ENCODE results near the gene EIF4E2. TPM values are rescaled to one million over a fixed set of nuclear protein-coding genes. Genes with fewer than 3 reads are reported as not detected.
A peak's percentile ranks its signal among the peaks of the same experiment; 100 is the strongest.

EIF4E2 gene
- total and polyA plus RNA-seq, 3 experiments from 2014 or later = 68.8 to 76.5 (median 73.2) TPM

DNA sequence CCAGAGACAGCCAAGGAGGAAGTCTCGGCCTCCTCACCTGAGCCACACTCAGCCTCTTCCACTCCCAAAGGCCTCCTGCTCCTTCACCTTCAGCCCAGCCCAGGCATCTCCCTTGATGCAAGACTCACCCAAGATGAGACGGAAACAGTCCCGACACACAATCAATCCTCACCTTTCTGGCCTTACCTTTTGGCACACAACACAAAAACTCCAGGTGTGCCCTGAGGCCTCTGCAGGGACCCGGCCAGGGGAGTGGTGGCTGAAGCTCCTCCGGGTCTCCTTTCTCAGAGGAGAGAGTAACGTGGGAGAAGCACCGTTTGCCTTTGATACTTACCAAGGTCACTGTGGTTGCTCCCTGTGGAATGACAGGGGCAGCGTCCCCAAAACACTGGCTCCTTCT, 59.1 kb downstream of the EIF4E2 start:
- Histone ChIP-seq H3K27ac (ENCODE audit: low read depth, low read length) (no peak overlapping the region), H3K4me3 (ENCODE audit: low read length) (no peak overlapping the region), H3K36me3 (ENCODE audit: insufficient read depth, low read length) (no peaks in the 10 kb centered on the region), H3K9me3 (ENCODE audit: low read length) (no peaks in the 10 kb centered on the region), H3K27me3 (ENCODE audit: insufficient read depth, low read length, poor library complexity, severe bottlenecking) (no peaks in the 10 kb centered on the region), H3K4me1 (ENCODE audit: insufficient read depth, low read length) (peaks cover 3% of the 10 kb centered on the region)
- H3K27me3 Mint-ChIP-seq = peaks cover 0 to 4% of the 10 kb centered on the region in 2 donors
- DNase-seq = no peak
- peaks cover 0 to 2% (median 0%) of the 10 kb centered on the region in 3 donors for H3K36me3 Mint-ChIP-seq
- H3K4me1 Mint-ChIP-seq = peaks cover 4 to 10% (median 9%) of the 10 kb centered on the region in 3 donors
- ChIA-PET CTCF (no interaction called here), POLR2A (no interaction called here)
- no peak overlapping the region for H3K27ac Mint-ChIP-seq
- no peak overlapping the region for H3K4me3 Mint-ChIP-seq
- no peaks in the 10 kb centered on the region for H3K9me3 Mint-ChIP-seq

DNA sequence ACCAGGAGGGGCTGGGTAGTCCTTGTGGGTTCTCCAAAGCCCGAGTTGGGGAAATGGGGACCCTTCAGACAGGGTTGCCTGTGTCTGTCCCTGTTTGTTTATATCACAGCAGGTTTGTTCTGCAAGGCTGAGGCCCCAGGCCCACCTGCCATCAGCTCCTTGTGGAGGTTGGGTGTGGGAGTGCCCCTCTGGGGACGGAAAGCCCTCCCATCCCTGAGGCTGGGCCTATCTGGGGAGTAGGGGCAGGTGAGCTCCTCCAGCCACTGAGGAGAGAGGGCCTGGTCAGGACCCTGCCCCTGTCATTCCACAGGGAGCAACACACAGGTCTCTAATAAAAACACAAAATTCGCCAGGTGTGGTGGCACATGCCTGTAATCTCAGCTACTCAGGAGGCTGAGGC, 59.6 kb downstream of the EIF4E2 start:
- H3K9me3 ChIP-seq (ENCODE audit: low read length) = no peaks in the 10 kb centered on the region
- Mint-ChIP-seq H3K9me3 (no peaks in the 10 kb centered on the region), H3K4me3 (no peak overlapping the region), H3K36me3 (peaks cover 0 to 2% (median 0%) of the 10 kb centered on the region in 3 donors), H3K4me1 (peaks cover 4 to 10% (median 9%) of the 10 kb centered on the region in 3 donors), H3K27me3 (peaks cover 0 to 4% of the 10 kb centered on the region in 2 donors), H3K27ac (no peak overlapping the region)
- H3K27ac ChIP-seq (ENCODE audit: low read depth, low read length) = no peak overlapping the region
- H3K27me3 ChIP-seq (ENCODE audit: insufficient read depth, low read length, poor library complexity, severe bottlenecking) = no peaks in the 10 kb centered on the region
- H3K4me3 ChIP-seq (ENCODE audit: low read length) = no peak overlapping the region
- DNase-seq = no peak
- H3K4me1 ChIP-seq (ENCODE audit: insufficient read depth, low read length) = peaks cover 3% of the 10 kb centered on the region
- no peaks in the 10 kb centered on the region for H3K36me3 ChIP-seq (ENCODE audit: insufficient read depth, low read length)
- ChIA-PET POLR2A (no interaction called here), CTCF (interaction anchor here (1.8 kb wide), 1 partner anchor 62 kb away, joined by 4 read pairs; no protein-coding TSS in a partner anchor)

- Mint-ChIP-seq H3K27ac (no peak overlapping the region), H3K4me1 (peaks cover 2 to 3% (median 3%) of the 10 kb centered on the region in 3 donors)
- no peaks in the 10 kb centered on the region for H3K36me3 ChIP-seq (ENCODE audit: insufficient read depth, low read length)
Measured at GRCh38 chr2:232611061-232611460, 60.6 kb downstream of the EIF4E2 start.

GRCh38 chr2:232611559-232612218, 61.2 kb downstream of the EIF4E2 start:
- no peak overlapping the region for H3K27ac ChIP-seq (ENCODE audit: low read depth, low read length)
- H3K36me3 ChIP-seq (ENCODE audit: insufficient read depth, low read length) = no peaks in the 10 kb centered on the region
- Mint-ChIP-seq H3K4me1 (no peaks in the 10 kb centered on the region), H3K9me3 (no peaks in the 10 kb centered on the region), H3K36me3 (no peaks in the 10 kb centered on the region), H3K27ac (no peak overlapping the region), H3K4me3 (no peak overlapping the region), H3K27me3 (peaks cover 1 to 2% of the 10 kb centered on the region in 2 donors)
- no peaks in the 10 kb centered on the region for H3K4me1 ChIP-seq (ENCODE audit: insufficient read depth, low read length)
- H3K27me3 ChIP-seq (ENCODE audit: insufficient read depth, low read length, poor library complexity, severe bottlenecking) = no peaks in the 10 kb centered on the region
- H3K9me3 ChIP-seq (ENCODE audit: low read length) = no peaks in the 10 kb centered on the region
- ChIA-PET POLR2A (no interaction called here), CTCF (interaction anchor here (0.7 to 1.8 kb wide), 6 partner anchors 9 to 71 kb away, joined by 3 to 5 read pairs (median 4); partner anchors contain the start of gene EFHD1)
- no peak overlapping the region for H3K4me3 ChIP-seq (ENCODE audit: low read length)
- peak; percentile 41 to 79 (median 59) for DNase-seq

More at GRCh38 chr2:232611061-232611460, 60.6 kb downstream of the EIF4E2 start:
- H3K27ac ChIP-seq (ENCODE audit: low read depth, low read length) = no peak overlapping the region
- no peaks in the 10 kb centered on the region for H3K27me3 ChIP-seq (ENCODE audit: insufficient read depth, low read length, poor library complexity, severe bottlenecking)
- no peaks in the 10 kb centered on the region for H3K9me3 Mint-ChIP-seq
- no peak overlapping the region for H3K4me3 ChIP-seq (ENCODE audit: low read length)
- peaks cover 0 to 4% of the 10 kb centered on the region in 2 donors for H3K27me3 Mint-ChIP-seq
- H3K9me3 ChIP-seq (ENCODE audit: low read length) = no peaks in the 10 kb centered on the region
- ChIA-PET CTCF (interaction anchor here (0.7 to 1.8 kb wide), 5 partner anchors 9 to 72 kb away, joined by 3 to 4 read pairs (median 3); partner anchors contain the start of gene EFHD1), POLR2A (no interaction called here)
- H3K4me1 ChIP-seq (ENCODE audit: insufficient read depth, low read length) = no peaks in the 10 kb centered on the region
- no peak for DNase-seq
- no peaks in the 10 kb centered on the region for H3K36me3 Mint-ChIP-seq
- H3K4me3 Mint-ChIP-seq = no peak overlapping the region

DNA sequence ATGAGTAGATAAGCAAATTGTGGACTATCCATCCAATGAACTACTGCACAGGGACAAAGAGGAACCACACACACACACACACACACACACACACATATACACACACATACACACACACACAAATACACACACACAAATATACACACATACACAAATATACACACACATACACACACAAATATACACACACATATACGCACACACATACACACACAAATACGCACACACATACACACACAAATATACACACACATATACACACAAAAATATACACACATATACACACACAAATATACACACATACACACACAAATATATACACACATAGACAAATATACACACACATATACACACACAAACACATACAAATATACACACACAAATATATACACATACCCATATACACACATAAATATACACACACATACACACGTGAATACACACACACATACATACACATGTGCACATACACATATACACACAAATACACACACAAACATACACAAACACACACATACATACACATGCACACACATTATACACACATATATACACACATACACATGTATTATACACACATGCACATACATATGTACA, 63.1 kb downstream of the EIF4E2 start:
- Histone ChIP-seq H3K36me3 (ENCODE audit: insufficient read depth, low read length) (no peaks in the 10 kb centered on the region), H3K4me3 (ENCODE audit: low read length) (no peak overlapping the region), H3K27ac (ENCODE audit: low read depth, low read length) (no peak overlapping the region), H3K27me3 (ENCODE audit: insufficient read depth, low read length, poor library complexity, severe bottlenecking) (no peaks in the 10 kb centered on the region), H3K4me1 (ENCODE audit: insufficient read depth, low read length) (no peaks in the 10 kb centered on the region), H3K9me3 (ENCODE audit: low read length) (no peaks in the 10 kb centered on the region)
- no peaks in the 10 kb centered on the region for H3K4me1 Mint-ChIP-seq
- no peak overlapping the region for H3K27ac Mint-ChIP-seq
- ChIA-PET POLR2A (no interaction called here), CTCF (no interaction called here)
- H3K27me3 Mint-ChIP-seq = peaks cover 2 to 5% of the 10 kb centered on the region in 2 donors
- no peaks in the 10 kb centered on the region for H3K9me3 Mint-ChIP-seq
- no peak for DNase-seq
- H3K4me3 Mint-ChIP-seq = no peak overlapping the region
- H3K36me3 Mint-ChIP-seq = no peaks in the 10 kb centered on the region

DNA sequence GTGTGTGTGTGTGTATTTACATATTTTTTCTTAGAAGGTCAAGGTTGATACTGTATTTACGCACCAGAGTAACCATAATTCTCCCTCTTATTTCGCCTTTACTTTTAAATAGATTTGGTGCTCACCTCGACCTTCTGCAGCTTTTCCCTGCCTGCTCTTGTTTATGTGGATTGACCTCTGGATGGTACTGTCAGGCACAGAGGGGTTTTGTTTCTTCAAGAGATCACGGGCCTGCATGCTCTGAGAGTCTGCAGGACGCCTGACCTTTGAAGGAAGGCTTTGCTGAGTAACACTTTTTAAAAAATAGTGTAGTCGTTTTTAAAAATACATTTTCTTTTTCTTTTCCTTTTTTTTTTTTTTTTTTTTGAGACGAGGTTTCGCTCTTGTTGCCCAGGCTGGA, 64.8 kb downstream of the EIF4E2 start:
- H3K27ac Mint-ChIP-seq = no peak overlapping the region
- Histone ChIP-seq H3K4me1 (ENCODE audit: insufficient read depth, low read length) (no peaks in the 10 kb centered on the region), H3K36me3 (ENCODE audit: insufficient read depth, low read length) (no peaks in the 10 kb centered on the region), H3K27ac (ENCODE audit: low read depth, low read length) (no peak overlapping the region), H3K4me3 (ENCODE audit: low read length) (no peak overlapping the region), H3K27me3 (ENCODE audit: insufficient read depth, low read length, poor library complexity, severe bottlenecking) (no peaks in the 10 kb centered on the region), H3K9me3 (ENCODE audit: low read length) (no peaks in the 10 kb centered on the region)
- H3K4me3 Mint-ChIP-seq = no peak overlapping the region
- no peaks in the 10 kb centered on the region for H3K36me3 Mint-ChIP-seq
- H3K27me3 Mint-ChIP-seq = peaks cover 2 to 5% of the 10 kb centered on the region in 2 donors
- CTCF ChIA-PET = no interaction called here
- no peak for DNase-seq
- no peaks in the 10 kb centered on the region for H3K4me1 Mint-ChIP-seq
- no peaks in the 10 kb centered on the region for H3K9me3 Mint-ChIP-seq
- POLR2A ChIA-PET = no interaction called here

Other genes starting within 250 kb of the EIF4E2 start
- not detected for gene ALPP, start 171.9 kb upstream of the EIF4E2 start, total RNA-seq
- gene ALPP, start 171.9 kb upstream of the EIF4E2 start, polyA plus RNA-seq = not detected
- not detected for gene ALPG, start 143.8 kb upstream of the EIF4E2 start, total RNA-seq
- gene ALPG, start 143.8 kb upstream of the EIF4E2 start, polyA plus RNA-seq = not detected
- not detected for gene ALPI, start 94.5 kb upstream of the EIF4E2 start, total RNA-seq
- not detected for gene ALPI, start 94.5 kb upstream of the EIF4E2 start, polyA plus RNA-seq
- gene ECEL1, start 62.9 kb upstream of the EIF4E2 start, total RNA-seq = not detected
- not detected for gene ECEL1, start 62.9 kb upstream of the EIF4E2 start, polyA plus RNA-seq
- not detected for gene PRSS56, start 30.3 kb upstream of the EIF4E2 start, total RNA-seq
- gene PRSS56, start 30.3 kb upstream of the EIF4E2 start, polyA plus RNA-seq = not detected
- not detected for gene CHRND, start 24.5 kb upstream of the EIF4E2 start, total RNA-seq
- not detected for gene CHRND, start 24.5 kb upstream of the EIF4E2 start, polyA plus RNA-seq
- not detected for gene CHRNG, start 11.0 kb upstream of the EIF4E2 start, total RNA-seq
- gene CHRNG, start 11.0 kb upstream of the EIF4E2 start, polyA plus RNA-seq = not detected
- 1 to 10 TPM; 6.5 to 7.0 TPM for gene TIGD1, start 132 bp upstream of the EIF4E2 start, total RNA-seq
- 6.4 TPM for gene TIGD1, start 132 bp upstream of the EIF4E2 start, polyA plus RNA-seq
- under 1 TPM; 0.22 to 0.33 TPM for gene EFHD1, start 82.9 kb downstream of the EIF4E2 start, total RNA-seq
- gene EFHD1, start 82.9 kb downstream of the EIF4E2 start, polyA plus RNA-seq = 1.6 TPM
- 10 to 100 TPM; 54.7 to 55.8 TPM for gene GIGYF2, start 146.6 kb downstream of the EIF4E2 start, total RNA-seq
- gene GIGYF2, start 146.6 kb downstream of the EIF4E2 start, polyA plus RNA-seq = 27.2 TPM
- gene KCNJ13, start 225.9 kb downstream of the EIF4E2 start, total RNA-seq = not detected
- gene KCNJ13, start 225.9 kb downstream of the EIF4E2 start, polyA plus RNA-seq = 0.20 TPM

Measured in CD8-positive, alpha-beta memory T cell (primary cell).